SK-N-SH treated with all-trans-retinoic acid at 6 μM for 48 hours (cell line): ENCODE results near the gene VPS50.

Experiments
- GLIS3 ChIP-seq: fragments of 250-450 bp; sonication (Bioruptor Pico); IDR thresholded peaks from 2 replicates; pipeline ENCODE4 v1.5.0; 2020; ENCODE audit warnings: mild to moderate bottlenecking, moderate library complexity
- OSR1 ChIP-seq: fragments of 250-450 bp; sonication (Bioruptor Pico); IDR thresholded peaks from 2 replicates; pipeline ENCODE4 v1.8.0; 2022; ENCODE audit warnings: moderate library complexity, mild to moderate bottlenecking, inconsistent platforms
- ZFP3 ChIP-seq: fragments of 250-450 bp; sonication (Bioruptor Pico); IDR thresholded peaks from 2 replicates; pipeline ENCODE4 v1.5.0; 2020; ENCODE audit warnings: mild to moderate bottlenecking, moderate library complexity

GRCh38 chr7:93402944-93403343 is 170.8 kb downstream of the VPS50 start:
- TF ChIP-seq OSR1 (CRISPR knock-in tag), result no peak
- no peak for TF ChIP-seq GLIS3 (CRISPR knock-in tag)
- TF ChIP-seq ZFP3 (CRISPR knock-in tag), result no peak
